Measurements from ENCODE around the gene TNKS1BP1.

TNKS1BP1 gene

DNA sequence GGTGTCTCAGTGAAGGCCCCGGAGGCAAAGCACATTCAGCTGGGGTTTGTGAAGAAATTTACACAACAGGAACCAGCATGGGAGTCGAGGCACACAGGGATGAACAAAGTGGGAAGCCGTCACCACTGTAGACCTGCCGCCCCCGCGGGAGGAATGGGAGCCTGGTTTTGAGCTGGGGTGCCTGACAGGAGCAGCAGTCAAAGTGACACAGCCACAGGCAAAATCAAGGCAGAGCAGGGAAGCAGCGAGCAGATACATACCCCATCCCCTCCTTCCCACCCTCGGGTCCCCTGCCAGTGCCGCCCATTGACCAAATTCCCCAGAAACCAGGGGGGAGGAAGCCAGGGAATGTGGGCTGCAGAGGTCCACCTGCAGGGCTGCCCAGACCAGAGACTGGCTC is 34.2 kb upstream of the TNKS1BP1 start:
- no peak overlapping the region for H3K4me2 ChIP-seq (ENCODE audit: low read length)
- H4K20me1 ChIP-seq (ENCODE audit: control insufficient read depth, insufficient read depth, low read depth, low read length): no peaks in the 10 kb centered on the region
- no peaks in the 10 kb centered on the region for H3K36me3 ChIP-seq (ENCODE audit: control insufficient read depth, low read length)

DNA sequence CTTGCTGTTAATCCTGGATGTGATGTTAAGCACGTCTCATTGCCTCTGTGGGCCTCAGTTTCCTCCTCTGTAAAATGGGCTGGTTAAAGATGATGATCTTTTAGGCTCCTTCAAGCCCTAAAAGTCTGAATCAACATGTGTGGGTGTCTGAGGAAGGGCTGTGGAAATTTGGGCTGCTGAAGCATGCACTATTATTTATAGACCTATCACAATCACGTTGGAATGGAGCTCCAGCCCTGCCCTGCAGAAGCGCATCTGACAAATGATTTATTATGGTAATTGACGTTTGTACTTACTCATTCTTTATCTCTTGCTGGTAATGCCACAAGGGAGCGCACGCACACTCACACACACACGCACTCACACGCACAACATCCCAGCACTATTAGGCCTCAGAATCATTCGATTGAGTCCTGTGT is 33.8 kb upstream of the TNKS1BP1 start:
- Histone ChIP-seq H3K27me3 (ENCODE audit: control insufficient read depth, low read length) (peaks cover 39% of the 10 kb centered on the region), H3K4me1 (ENCODE audit: control insufficient read depth, low read length) (no peaks in the 10 kb centered on the region), H3K4me3 (ENCODE audit: low read length) (no peak overlapping the region), H3K9me3 (ENCODE audit: control insufficient read depth, insufficient read depth, low read length) (no peaks in the 10 kb centered on the region), H3K9me2 (replicated peaks; ENCODE audit: control insufficient read depth, low read length) (no peaks in the 10 kb centered on the region), H4K20me1 (ENCODE audit: control insufficient read depth, insufficient read depth, low read depth, low read length) (no peaks in the 10 kb centered on the region), H3K79me2 (ENCODE audit: control insufficient read depth, low read length) (no peaks in the 10 kb centered on the region), H3K4me2 (ENCODE audit: low read length) (no peak overlapping the region), H3K36me3 (ENCODE audit: control insufficient read depth, low read length) (no peaks in the 10 kb centered on the region), H3K27ac (ENCODE audit: low read depth, low read length) (no peak overlapping the region), H3F3A (ENCODE audit: control insufficient read depth, insufficient read depth) (no peaks in the 10 kb centered on the region)
- TF ChIP-seq, protein P1, sequence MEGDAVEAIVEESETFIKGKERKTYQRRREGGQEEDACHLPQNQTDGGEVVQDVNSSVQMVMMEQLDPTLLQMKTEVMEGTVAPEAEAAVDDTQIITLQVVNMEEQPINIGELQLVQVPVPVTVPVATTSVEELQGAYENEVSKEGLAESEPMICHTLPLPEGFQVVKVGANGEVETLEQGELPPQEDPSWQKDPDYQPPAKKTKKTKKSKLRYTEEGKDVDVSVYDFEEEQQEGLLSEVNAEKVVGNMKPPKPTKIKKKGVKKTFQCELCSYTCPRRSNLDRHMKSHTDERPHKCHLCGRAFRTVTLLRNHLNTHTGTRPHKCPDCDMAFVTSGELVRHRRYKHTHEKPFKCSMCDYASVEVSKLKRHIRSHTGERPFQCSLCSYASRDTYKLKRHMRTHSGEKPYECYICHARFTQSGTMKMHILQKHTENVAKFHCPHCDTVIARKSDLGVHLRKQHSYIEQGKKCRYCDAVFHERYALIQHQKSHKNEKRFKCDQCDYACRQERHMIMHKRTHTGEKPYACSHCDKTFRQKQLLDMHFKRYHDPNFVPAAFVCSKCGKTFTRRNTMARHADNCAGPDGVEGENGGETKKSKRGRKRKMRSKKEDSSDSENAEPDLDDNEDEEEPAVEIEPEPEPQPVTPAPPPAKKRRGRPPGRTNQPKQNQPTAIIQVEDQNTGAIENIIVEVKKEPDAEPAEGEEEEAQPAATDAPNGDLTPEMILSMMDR (IDR thresholded peaks at IDR 0.05; ENCODE audit: low read depth, low read length, poor library complexity, severe bottlenecking): no peak
- no peak for TF ChIP-seq EZH2phosphoT487 (IDR thresholded peaks at IDR 0.05; ENCODE audit: borderline replicate concordance, low read length)

More for the DNA sequence above, 34.2 kb upstream of the TNKS1BP1 start:
- Histone ChIP-seq H3K27ac (ENCODE audit: low read depth, low read length) (no peak overlapping the region), H3K27me3 (ENCODE audit: control insufficient read depth, low read length) (peaks cover 42% of the 10 kb centered on the region), H3K9me3 (ENCODE audit: control insufficient read depth, insufficient read depth, low read length) (no peaks in the 10 kb centered on the region), H3F3A (ENCODE audit: control insufficient read depth, insufficient read depth) (no peaks in the 10 kb centered on the region), H3K79me2 (ENCODE audit: control insufficient read depth, low read length) (no peaks in the 10 kb centered on the region), H3K4me1 (ENCODE audit: control insufficient read depth, low read length) (no peaks in the 10 kb centered on the region), H3K4me3 (ENCODE audit: low read length) (no peak overlapping the region), H3K9me2 (replicated peaks; ENCODE audit: control insufficient read depth, low read length) (no peaks in the 10 kb centered on the region)
- TF ChIP-seq, protein P1 (IDR thresholded peaks at IDR 0.05; ENCODE audit: low read depth, low read length, poor library complexity, severe bottlenecking): no peak
- TF ChIP-seq EZH2phosphoT487 (IDR thresholded peaks at IDR 0.05; ENCODE audit: borderline replicate concordance, low read length): no peak

DNA sequence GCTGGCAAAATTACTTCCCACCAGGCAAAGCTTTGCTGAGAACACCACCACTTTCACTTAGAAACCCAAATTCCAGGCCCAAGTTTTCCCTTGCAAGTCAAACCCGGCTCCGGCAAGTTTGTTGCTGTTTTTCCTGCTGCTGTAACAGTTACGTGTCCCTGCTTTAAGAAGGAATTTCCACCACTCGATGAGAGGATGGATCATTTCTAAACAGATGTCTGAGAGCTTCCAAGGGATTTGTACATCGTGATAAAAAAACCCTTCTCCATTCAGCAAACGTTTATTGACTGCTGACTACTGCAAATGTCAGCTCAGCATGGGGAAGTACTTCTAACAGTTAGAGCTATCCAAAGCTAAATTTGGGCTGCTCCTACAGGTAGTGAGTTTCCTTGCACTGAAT is 33.1 kb upstream of the TNKS1BP1 start:
- H4K20me1 ChIP-seq (ENCODE audit: control insufficient read depth, insufficient read depth, low read depth, low read length): no peaks in the 10 kb centered on the region
- no peaks in the 10 kb centered on the region for H3K79me2 ChIP-seq (ENCODE audit: control insufficient read depth, low read length)
- H3K4me2 ChIP-seq (ENCODE audit: low read length): no peak overlapping the region
- H3K4me1 ChIP-seq (ENCODE audit: control insufficient read depth, low read length): no peaks in the 10 kb centered on the region
- no peaks in the 10 kb centered on the region for H3K36me3 ChIP-seq (ENCODE audit: control insufficient read depth, low read length)
- H3K9me2 ChIP-seq (replicated peaks; ENCODE audit: control insufficient read depth, low read length): no peaks in the 10 kb centered on the region
- no peak overlapping the region for H3K4me3 ChIP-seq (ENCODE audit: low read length)
- H3K27me3 ChIP-seq (ENCODE audit: control insufficient read depth, low read length): peaks cover 35% of the 10 kb centered on the region
- H3F3A ChIP-seq (ENCODE audit: control insufficient read depth, insufficient read depth): no peaks in the 10 kb centered on the region
- H3K27ac ChIP-seq (ENCODE audit: low read depth, low read length): no peak overlapping the region
- TF ChIP-seq, protein P1 (IDR thresholded peaks at IDR 0.05; ENCODE audit: low read depth, low read length, poor library complexity, severe bottlenecking): no peak
- TF ChIP-seq EZH2phosphoT487 (IDR thresholded peaks at IDR 0.05; ENCODE audit: borderline replicate concordance, low read length): no peak
- no peaks in the 10 kb centered on the region for H3K9me3 ChIP-seq (ENCODE audit: control insufficient read depth, insufficient read depth, low read length)
